OCI-LY7 (cell line): ENCODE data around the gene EXPH5. TPM values are rescaled to one million over a fixed set of nuclear protein-coding genes. Genes with fewer than 3 reads are reported as not detected.

Source experiments
- BruUV-seq: library from RNA; stranded (reverse); fragments of 400-500 nt; replicated peaks from 2 replicates; lab custom pipeline; 2021; lab: Mats Ljungman, UMichigan
- CTCF ChIA-PET: fragments of 300-600 bp; sonication (Branson Sonifier 250); formaldehyde crosslinking; loops from one replicate; lab custom pipeline; 2022; ENCODE audit warnings: antibody characterized with exemption; ENCODE audit not compliant: unreplicated experiment; lab: Charles Lee
- POLR2A ChIA-PET: fragments of 300-600 bp; sonication (Branson Sonifier 250); formaldehyde crosslinking; loops from one replicate; lab custom pipeline; 2022; ENCODE audit warnings: antibody characterized with exemption; lab: Charles Lee
- DNase-seq: peaks from one replicate; pipeline ENCODE4 v3.0.0-alpha.2; 2015; ENCODE audit warnings: low spot score
- H2AFZ ChIP-seq: fragments of 200-600 bp; sonication (generic), shearing (Covaris generic); 2 replicates; pipeline ENCODE4 v1.6.1; 2014; ENCODE audit warnings: mild to moderate bottlenecking, antibody characterized with exemption, low read length, moderate library complexity
- H3K27ac ChIP-seq: fragments of 200-600 bp; sonication (generic); 2 replicates; pipeline ENCODE4 v1.5.1; 2014; ENCODE audit warnings: mixed run types, low read depth, mild to moderate bottlenecking, moderate library complexity, low read length, inconsistent platforms; ENCODE audit not compliant: poor library complexity, severe bottlenecking
- H3K36me3 ChIP-seq: fragments of 200-600 bp; sonication (generic); 2 replicates; pipeline ENCODE4 v1.6.1; 2014; ENCODE audit warnings: mild to moderate bottlenecking, antibody characterized with exemption, low read length, moderate library complexity, mixed read lengths; ENCODE audit not compliant: insufficient read depth
- H3K4me1 ChIP-seq: fragments of 200-600 bp; sonication (generic); 2 replicates; pipeline ENCODE4 v1.5.1; 2014; ENCODE audit warnings: mild to moderate bottlenecking, low read length; ENCODE audit not compliant: insufficient read depth, poor library complexity, severe bottlenecking
- H3K4me2 ChIP-seq: fragments of 200-600 bp; sonication (generic); 2 replicates; pipeline ENCODE4 v1.6.1; 2014; ENCODE audit warnings: mild to moderate bottlenecking, low read length
- H3K4me3 ChIP-seq: fragments of 200-600 bp; sonication (generic); 2 replicates; pipeline ENCODE4 v1.5.1; 2014; ENCODE audit warnings: mild to moderate bottlenecking, low read depth, low read length; ENCODE audit not compliant: poor library complexity, severe bottlenecking
- H3K79me2 ChIP-seq: fragments of 200-600 bp; sonication (generic); 2 replicates; pipeline ENCODE4 v1.6.1; 2016; ENCODE audit warnings: low read depth, mild to moderate bottlenecking, low read length, moderate library complexity, mixed read lengths; ENCODE audit not compliant: insufficient read depth
- H3K9me2 ChIP-seq: fragments of 200-600 bp; sonication (generic); 2 replicates; pipeline ENCODE4 v1.6.1; 2016; ENCODE audit warnings: mild to moderate bottlenecking, low read length, mixed read lengths; ENCODE audit not compliant: insufficient read depth
- H3K9me3 ChIP-seq: fragments of 200-600 bp; sonication (generic); 2 replicates; pipeline ENCODE4 v1.6.1; 2014; ENCODE audit warnings: mild to moderate bottlenecking, mixed run types, low read length, mixed read lengths
- H4K20me1 ChIP-seq: fragments of 200-600 bp; sonication (generic); 2 replicates; pipeline ENCODE4 v1.6.1; 2014; ENCODE audit warnings: mild to moderate bottlenecking, antibody characterized with exemption, low read length, moderate library complexity, mixed read lengths; ENCODE audit not compliant: insufficient read depth
- EZH2phosphoT487 ChIP-seq: fragments of 200-600 bp; sonication (generic); IDR thresholded peaks from 2 replicates; pipeline ENCODE4 v1.6.1; 2018; ENCODE audit warnings: low read depth, borderline replicate concordance, mild to moderate bottlenecking, mixed run types, antibody characterized with exemption, low read length, moderate library complexity, mixed read lengths
- intact Hi-C: fragments of 100-400 bp; cut with micrococcal nuclease; formaldehyde crosslinking; loops from one replicate; pipeline ENCODE4 v1.10.0; 2022; ENCODE audit not compliant: unreplicated experiment
- total RNA-seq, 2 experiments: library from RNA; depleted of rRNA in 1 of 2; stranded (reverse); fragments of >200 nt in 1 of 2; shearing (Covaris generic) in 1 of 2; gene quantifications; 2 replicates each; pipeline ENCODE4 v1.2.3, GENCODE V29; 2014 to 2022
- TF ChIP-seq, protein P1 (sequence below): fragments of 200-600 bp; sonication (generic); conservative IDR thresholded peaks from 2 replicates; pipeline ENCODE4 v1.5.1; 2014; ENCODE audit warnings: mild to moderate bottlenecking, antibody characterized with exemption, low read length, moderate library complexity, mixed read lengths

The EXPH5 gene
- total RNA-seq, 2 experiments from 2014 or later = not detected

DNA sequence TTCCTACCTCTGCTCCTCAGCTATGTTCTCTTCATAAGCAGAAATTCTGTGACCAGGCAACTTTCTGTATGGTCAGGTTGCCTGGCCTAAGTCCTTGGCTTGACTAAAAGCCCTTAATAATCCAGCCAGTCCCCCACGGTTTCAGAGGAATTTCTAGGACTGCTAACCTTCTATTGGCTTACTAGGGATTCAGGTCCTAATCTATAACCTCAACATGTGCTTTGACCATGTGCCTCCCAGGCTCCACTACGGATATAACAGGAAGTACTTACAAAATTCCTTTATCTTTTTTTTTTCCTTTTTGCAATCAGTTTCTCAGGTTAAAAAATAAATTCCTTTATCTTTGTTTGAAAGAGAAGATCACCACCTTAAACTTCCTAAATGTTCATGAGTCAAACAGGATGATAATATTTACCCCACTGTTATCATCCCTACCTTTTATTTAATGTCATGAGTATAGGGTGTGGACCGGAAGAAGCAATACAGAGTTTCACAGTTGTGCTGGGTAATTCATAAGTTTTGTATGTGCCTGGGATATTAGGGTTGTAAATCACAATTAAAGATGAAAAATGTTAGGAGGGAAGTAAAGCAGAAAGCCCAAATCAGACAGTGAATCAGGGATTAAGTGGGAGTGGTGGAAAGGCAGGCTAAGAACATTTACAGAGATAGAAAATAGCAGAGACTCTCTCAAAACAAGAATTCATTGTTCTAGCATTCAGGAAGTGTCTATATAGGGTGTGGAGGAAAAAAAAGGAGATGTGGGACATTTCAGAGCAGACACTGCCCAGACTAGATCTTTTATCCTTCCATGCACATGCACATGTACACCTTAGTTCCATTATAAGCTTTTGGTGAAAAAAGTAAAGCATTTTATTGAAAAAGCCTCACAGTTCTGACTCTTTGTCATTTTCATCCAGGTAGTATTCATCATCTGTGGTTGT is 84.6 kb downstream of the EXPH5 start:
- Histone ChIP-seq H3K27ac (no peak overlapping the region), H3K9me3 (no peaks in the 10 kb centered on the region), H3K4me3 (no peak overlapping the region), H3K36me3 (no peaks in the 10 kb centered on the region), H3K4me1 (no peaks in the 10 kb centered on the region), H4K20me1 (no peaks in the 10 kb centered on the region), H3K79me2 (no peaks in the 10 kb centered on the region), H3K4me2 (no peak overlapping the region), H2AFZ (no peak overlapping the region), H3K9me2 (no peaks in the 10 kb centered on the region)
- DNase-seq = no peak
- intact Hi-C loops = no loop called here
- ChIA-PET POLR2A (interaction anchor here (1.1 kb wide), 1 partner anchor 89 kb away, joined by 3 read pairs; no protein-coding TSS in a partner anchor), CTCF (no interaction called here)
- TF ChIP-seq, protein P1, sequence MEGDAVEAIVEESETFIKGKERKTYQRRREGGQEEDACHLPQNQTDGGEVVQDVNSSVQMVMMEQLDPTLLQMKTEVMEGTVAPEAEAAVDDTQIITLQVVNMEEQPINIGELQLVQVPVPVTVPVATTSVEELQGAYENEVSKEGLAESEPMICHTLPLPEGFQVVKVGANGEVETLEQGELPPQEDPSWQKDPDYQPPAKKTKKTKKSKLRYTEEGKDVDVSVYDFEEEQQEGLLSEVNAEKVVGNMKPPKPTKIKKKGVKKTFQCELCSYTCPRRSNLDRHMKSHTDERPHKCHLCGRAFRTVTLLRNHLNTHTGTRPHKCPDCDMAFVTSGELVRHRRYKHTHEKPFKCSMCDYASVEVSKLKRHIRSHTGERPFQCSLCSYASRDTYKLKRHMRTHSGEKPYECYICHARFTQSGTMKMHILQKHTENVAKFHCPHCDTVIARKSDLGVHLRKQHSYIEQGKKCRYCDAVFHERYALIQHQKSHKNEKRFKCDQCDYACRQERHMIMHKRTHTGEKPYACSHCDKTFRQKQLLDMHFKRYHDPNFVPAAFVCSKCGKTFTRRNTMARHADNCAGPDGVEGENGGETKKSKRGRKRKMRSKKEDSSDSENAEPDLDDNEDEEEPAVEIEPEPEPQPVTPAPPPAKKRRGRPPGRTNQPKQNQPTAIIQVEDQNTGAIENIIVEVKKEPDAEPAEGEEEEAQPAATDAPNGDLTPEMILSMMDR = no peak
- TF ChIP-seq EZH2phosphoT487 = no peak
- no TSS peak for BruUV-seq

- CTCF ChIA-PET = no interaction called here
- POLR2A ChIA-PET = no interaction called here
- Histone ChIP-seq H3K79me2 (no peaks in the 10 kb centered on the region), H4K20me1 (no peaks in the 10 kb centered on the region), H3K36me3 (no peaks in the 10 kb centered on the region), H3K9me3 (no peaks in the 10 kb centered on the region), H2AFZ (no peak overlapping the region), H3K4me2 (no peak overlapping the region), H3K4me1 (no peaks in the 10 kb centered on the region), H3K27ac (no peak overlapping the region), H3K4me3 (no peak overlapping the region), H3K9me2 (no peaks in the 10 kb centered on the region)
- intact Hi-C loops = no loop called here
- no TSS peak for BruUV-seq
- no peak for TF ChIP-seq EZH2phosphoT487
- TF ChIP-seq, protein P1 = no peak
- DNase-seq = no peak
Observed at GRCh38 chr11:108501396-108501795, 92.2 kb downstream of the EXPH5 start.

- ChIA-PET POLR2A (interaction anchor here (0.6 kb wide), 1 partner anchor 93 kb away, joined by 5 read pairs; no protein-coding TSS in a partner anchor), CTCF (no interaction called here)
- Histone ChIP-seq H3K4me2 (no peak overlapping the region), H3K79me2 (no peaks in the 10 kb centered on the region), H4K20me1 (no peaks in the 10 kb centered on the region), H2AFZ (no peak overlapping the region), H3K9me3 (no peaks in the 10 kb centered on the region), H3K27ac (no peak overlapping the region), H3K9me2 (no peaks in the 10 kb centered on the region), H3K4me1 (no peaks in the 10 kb centered on the region), H3K4me3 (no peak overlapping the region), H3K36me3 (no peaks in the 10 kb centered on the region)
- DNase-seq = no peak
- intact Hi-C loops = no loop called here
- no TSS peak for BruUV-seq
- TF ChIP-seq EZH2phosphoT487 = no peak
- TF ChIP-seq, protein P1 = no peak
Observed at GRCh38 chr11:108500721-108501120, 92.8 kb downstream of the EXPH5 start.
